GM18868 (cell line): ENCODE measurements around the gene CDKL2.
A peak's percentile ranks its signal among the peaks of the same experiment; 100 is the strongest.
"Not testable (repeated sequence)": the region's sequence is repeated elsewhere in the genome, so short reads cannot be mapped to it uniquely, and the experiment has no call there.

Experiments
- ATAC-seq: cut with Tn5 transposase; IDR thresholded peaks from one replicate; pipeline ENCODE4 v1.9.1; 2021; ENCODE audit warnings: mild to moderate bottlenecking, moderate library complexity; ENCODE audit not compliant: unreplicated experiment

Gene CDKL2

GRCh38 chr4:75555294-75556164, 74.8 kb downstream of the CDKL2 start, which contains the start of gene ODAPH:
TSS of gene ODAPH (plus strand) at chr4:75556066. CDS start at chr4:75556083, 17 bp downstream.
- ATAC-seq = peak; percentile 97

GRCh38 chr4:75552452-75552851, 77.9 kb downstream of the CDKL2 start:
- no peak for ATAC-seq

GRCh38 chr4:75549019-75549418, 81.3 kb downstream of the CDKL2 start:
- ATAC-seq = no peak

- no peak for ATAC-seq
These were observed 82.5 kb downstream of the CDKL2 start for GRCh38 chr4:75547647-75548387.

- ATAC-seq = no peak
These were observed 84.8 kb downstream of the CDKL2 start for GRCh38 chr4:75545526-75545925.

- ATAC-seq = no peak
These were observed 85.5 kb downstream of the CDKL2 start for GRCh38 chr4:75544870-75545269.

GRCh38 chr4:75544220-75544619, 86.1 kb downstream of the CDKL2 start:
- ATAC-seq = not testable (repeated sequence)

GRCh38 chr4:75542824-75543223, 87.5 kb downstream of the CDKL2 start:
- no peak for ATAC-seq

- ATAC-seq = not testable (repeated sequence)
These were observed 93.0 kb downstream of the CDKL2 start for GRCh38 chr4:75537308-75537707.

GRCh38 chr4:75533926-75534325, 96.4 kb downstream of the CDKL2 start:
- ATAC-seq = not testable (repeated sequence)

- not testable (repeated sequence) for ATAC-seq
These were observed 96.9 kb downstream of the CDKL2 start for GRCh38 chr4:75533339-75533887.

- ATAC-seq = not testable (repeated sequence)
These were observed 98.7 kb downstream of the CDKL2 start for GRCh38 chr4:75531536-75532143.

- no peak for ATAC-seq
These were observed 99.6 kb downstream of the CDKL2 start for GRCh38 chr4:75530556-75531322.
